HG02571 (cell line): ENCODE measurements around the gene TATDN3.
A peak's percentile ranks its signal among the peaks of the same experiment; 100 is the strongest.
"Not testable (repeated sequence)": the region's sequence is repeated elsewhere in the genome, so short reads cannot be mapped to it uniquely, and the experiment has no call there.

Experiments used
- ATAC-seq: cut with Tn5 transposase; IDR thresholded peaks from one replicate; pipeline ENCODE4 v1.9.1; 2021; ENCODE audit warnings: mild to moderate bottlenecking, moderate library complexity; ENCODE audit not compliant: unreplicated experiment

Gene TATDN3

DNA sequence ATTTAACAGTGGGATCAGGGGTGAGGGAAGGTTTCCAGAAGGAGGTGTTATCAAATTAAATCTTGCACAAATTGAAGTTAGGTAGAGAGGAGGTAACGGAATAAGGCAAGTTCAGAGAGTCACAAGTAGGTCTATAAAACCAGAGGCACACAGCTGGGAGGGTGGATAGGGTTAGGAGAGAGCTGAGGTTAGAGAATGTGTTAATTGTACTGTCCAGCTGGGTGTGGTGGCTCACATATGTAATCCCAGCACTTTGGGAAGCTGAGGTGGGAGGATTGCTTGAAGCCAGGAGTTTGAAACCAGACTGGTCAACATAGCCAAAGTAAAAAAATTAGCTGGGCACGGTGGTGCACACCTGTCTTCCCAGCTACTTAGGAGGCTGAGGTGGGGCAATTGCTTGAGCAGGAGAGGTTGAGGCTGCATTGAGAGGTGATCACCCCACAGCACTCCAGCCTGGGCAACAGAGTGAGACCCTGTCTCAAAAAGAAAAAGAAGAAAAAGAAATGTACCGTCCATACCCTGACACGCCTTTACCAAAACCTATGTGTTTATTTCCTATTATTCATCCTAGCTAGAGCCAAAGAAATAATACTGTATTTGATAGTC, 35.6 kb downstream of the TATDN3 start:
- ATAC-seq = no peak

DNA sequence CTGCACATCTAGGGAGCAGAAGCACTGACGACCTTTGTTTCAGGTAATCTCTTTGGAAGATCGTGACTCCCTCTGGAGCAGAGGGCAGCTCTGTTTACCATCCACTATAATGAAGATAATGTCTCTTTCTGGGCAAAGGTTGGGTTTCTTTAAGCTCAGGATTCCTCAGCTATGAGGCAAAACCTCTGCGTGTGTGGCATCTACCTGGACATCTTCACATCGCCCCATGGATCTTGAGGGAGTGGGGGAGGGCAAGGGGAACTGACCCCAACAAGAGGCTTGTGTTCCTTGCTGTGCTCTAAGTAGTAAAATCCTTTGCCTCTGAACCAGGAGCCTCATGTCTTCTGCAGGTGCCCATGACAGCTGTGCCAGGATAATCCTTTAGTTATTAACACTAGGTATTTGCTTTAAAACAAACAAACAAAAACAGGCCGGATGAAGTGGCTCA, 36.2 kb downstream of the TATDN3 start:
- ATAC-seq = no peak

DNA sequence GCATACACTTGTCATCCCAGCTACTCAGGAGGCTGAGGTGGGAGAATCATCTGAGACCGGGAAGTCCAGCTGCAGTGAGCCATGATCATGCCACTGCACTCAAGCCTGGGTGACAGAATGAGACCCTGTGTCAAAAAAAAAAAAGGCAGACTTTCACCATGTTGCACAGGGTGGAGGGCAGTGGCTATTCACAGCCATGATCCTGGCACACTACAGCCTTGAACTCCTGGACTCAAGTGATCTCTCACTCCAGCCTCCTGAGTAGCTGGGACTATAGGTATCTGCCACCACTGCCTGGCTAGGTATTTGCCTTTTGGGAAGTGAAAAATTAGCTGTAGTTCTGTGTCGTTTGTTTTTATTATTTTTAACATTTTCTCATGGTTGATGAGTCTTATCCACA, 36.7 kb downstream of the TATDN3 start:
- no peak for ATAC-seq

DNA sequence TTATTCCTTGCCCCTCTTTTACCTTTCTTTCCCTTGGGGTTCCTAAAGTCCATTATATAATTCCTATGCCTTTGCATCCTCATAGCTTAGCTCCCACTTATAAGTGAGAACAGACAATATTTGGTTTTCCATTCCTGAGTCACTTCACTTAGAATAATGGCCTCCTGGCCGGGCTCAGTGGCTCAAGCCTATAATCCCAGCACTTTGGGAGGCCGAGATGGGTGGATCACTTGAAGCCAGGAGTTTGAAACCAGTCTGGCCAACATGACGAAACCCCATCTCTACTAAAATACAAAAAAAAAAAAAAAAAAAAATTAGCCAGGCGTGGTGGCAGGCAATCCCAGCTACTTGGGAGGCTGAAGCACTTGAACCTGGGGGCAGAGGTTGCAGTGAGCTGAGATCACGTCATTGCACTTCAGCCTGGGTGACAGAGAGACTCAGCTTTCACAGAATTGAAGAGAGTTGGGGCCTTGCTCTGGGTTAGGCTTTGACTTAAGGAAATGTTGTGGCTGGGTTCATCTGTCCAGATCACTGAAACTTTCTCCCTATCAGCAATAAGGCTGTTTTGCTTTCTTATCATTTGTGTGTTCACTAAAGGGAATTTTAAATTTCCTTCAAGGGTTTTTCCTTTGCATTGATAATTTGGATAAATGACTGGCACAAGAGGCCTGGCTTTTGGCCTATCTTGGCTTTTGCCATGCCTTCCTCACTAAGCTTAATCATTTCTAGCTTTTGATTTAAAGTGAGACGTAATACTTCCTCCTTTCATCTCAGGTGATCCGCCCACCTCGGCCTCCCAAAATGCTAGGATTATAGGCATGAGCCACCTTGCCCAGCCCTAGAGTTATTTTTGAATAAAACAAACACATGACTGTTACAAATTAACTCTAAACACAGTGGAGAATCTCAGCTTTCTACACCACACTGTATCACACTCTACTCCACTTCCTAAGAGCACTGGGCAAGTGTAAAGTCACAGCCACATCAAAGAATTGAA, 41.8 kb downstream of the TATDN3 start:
- peak; percentile 50 for ATAC-seq

DNA sequence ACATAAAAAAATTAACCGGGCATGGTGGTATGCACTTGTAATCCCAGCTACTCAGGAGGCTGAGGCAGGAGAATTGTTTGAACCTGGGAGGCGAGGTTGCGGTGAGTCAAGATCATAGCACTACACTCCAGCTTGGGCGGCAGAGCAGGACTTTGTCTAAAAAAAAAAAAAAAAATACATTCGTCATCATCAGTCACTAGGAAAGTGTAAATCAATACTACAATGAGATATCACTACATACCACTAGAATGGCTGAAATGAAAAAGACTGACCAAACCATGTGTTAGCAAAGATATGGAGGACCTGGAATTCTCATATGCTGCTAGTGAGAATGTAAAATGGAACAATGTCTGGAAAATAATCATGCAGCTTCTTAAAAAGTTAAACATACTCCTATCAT, 46.5 kb downstream of the TATDN3 start:
- ATAC-seq = no peak

DNA sequence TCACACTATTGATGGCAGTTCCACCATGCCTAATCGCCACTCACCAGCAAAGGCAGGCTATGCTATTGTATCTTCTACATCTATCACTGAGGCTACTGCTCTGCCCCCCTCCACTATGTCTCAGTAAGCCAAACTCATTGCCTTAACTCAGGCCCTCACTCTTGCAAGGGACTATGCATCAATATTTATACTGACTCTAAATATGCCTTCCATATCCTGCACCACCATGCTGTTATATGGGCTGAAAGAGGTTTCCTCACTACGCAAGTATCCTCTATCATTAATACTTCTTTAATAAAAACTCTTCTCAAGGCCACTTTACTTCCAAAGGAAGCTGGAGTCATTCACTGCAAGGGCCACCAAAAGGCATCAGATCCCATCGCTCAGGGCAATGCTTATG, 52.8 kb downstream of the TATDN3 start:
- not testable (repeated sequence) for ATAC-seq

DNA sequence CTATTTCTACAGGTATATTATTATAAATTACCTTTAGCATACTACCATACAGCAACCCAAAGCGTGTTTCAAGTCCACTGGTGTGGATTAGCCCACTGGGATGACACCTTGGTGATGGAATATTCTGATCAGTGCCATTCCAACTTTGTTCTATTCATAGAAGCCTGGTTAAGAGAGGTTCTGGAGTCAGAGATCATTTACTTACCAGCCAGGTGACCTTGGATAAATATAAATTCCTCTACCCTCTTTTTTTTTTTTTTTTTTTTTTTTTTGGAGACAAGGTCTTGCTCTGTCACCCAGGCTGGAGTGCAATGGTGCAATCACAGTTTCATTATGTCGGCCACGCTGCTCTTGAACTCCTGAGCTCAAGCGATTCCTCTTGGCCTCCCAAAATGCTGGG, 55.9 kb downstream of the TATDN3 start, which contains the start of gene SPATA45:
SPATA45 (minus strand) TSS at position 101 of the 400 bp plus-strand sequence. CDS start 11,500 bp downstream, outside the sequence.
- no peak for ATAC-seq

DNA sequence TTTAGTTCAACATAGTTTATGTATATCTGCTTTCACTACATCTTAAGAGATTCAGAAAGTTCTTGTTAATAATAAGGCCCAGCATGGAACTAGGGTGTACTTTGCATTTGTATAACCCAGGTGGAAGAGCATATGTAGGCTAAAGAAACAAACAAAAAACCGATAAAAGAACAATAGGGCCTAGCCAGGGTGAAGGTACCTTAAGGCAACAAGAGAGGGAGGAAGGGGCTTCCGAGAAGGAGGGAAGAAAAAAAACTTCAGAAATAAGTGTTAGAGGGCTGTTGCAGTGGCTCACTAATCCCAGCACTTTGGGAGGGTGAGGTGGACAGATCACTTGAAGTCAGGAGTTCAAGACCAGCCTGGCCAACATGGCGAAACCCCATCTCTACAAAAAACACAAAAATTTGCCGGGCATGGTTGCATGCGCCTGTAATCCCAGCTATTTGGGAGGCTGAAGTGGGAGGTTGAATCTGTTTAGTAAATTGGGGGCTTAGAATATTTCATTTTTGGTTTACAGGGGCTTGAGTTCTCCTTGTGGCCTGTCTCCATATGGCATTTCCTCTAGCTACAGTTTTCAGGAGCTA, 60.5 kb downstream of the TATDN3 start:
- no peak for ATAC-seq

DNA sequence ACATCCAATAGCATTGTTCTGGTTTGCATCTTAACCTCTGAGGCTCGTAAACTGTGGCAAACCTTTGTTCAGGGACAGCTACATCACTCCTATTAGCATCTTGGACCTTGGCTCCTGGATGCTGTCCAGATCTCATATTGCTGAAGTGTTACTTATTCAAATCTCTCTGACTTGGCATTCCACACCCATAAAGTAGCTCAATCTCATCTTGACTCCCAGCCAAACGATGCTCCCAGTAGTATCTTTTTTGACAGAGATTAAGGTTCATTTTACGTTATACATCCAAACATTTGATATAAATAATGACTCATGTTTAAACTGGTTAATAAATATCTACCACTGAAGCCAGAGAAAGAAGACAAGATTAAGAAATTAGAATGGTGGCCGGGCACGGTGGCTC, 62.0 kb downstream of the TATDN3 start:
- ATAC-seq = no peak

DNA sequence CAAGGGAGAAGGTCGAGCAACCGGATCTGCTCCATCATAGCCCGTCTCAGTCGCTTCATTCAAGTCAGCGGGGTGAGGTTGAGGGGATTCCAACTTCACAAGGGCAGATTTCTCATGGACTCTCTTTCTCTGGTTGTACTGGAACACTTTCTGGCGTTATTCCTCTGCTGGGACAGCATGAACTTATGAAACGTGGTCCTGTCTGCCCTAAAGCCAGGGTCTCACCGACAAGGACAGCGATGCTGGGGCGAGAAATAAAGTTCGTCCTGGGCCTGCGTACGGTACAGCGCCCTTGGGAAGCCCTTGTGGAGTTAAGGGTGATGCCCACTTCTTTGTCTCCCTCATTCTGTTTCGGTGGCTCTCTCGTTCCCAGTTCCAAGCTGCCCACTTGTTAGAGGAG, 65.1 kb downstream of the TATDN3 start:
- ATAC-seq = no peak

DNA sequence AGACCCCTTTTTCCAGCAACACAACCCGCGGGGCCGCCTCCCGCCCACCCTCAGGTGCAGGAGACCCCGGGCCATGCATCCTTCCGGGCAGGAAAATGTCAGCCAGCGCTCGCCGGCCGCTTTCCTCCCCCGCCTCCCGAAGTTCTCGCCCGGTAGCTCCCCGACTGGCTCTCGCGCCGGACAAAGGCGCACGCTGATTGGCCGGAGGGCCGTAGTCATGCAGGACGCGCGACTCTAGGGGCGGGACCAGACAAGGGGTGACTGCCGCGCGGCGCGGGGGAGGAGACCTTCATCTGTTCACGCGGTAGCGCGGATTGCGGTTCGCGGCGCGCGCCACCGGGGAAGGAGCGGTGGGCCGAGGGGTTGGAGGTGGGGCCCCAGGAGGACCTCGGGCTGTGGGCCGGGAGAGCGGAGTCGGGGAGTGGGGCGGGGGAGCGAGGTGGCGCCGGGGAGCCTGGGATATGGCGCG, 66.3 kb downstream of the TATDN3 start, which contains the start of gene FLVCR1:
FLVCR1 (plus strand) TSS at position 284 of the 469 bp plus-strand sequence; CDS start at position 462, 178 bp downstream.
- ATAC-seq = peak; percentile 96

DNA sequence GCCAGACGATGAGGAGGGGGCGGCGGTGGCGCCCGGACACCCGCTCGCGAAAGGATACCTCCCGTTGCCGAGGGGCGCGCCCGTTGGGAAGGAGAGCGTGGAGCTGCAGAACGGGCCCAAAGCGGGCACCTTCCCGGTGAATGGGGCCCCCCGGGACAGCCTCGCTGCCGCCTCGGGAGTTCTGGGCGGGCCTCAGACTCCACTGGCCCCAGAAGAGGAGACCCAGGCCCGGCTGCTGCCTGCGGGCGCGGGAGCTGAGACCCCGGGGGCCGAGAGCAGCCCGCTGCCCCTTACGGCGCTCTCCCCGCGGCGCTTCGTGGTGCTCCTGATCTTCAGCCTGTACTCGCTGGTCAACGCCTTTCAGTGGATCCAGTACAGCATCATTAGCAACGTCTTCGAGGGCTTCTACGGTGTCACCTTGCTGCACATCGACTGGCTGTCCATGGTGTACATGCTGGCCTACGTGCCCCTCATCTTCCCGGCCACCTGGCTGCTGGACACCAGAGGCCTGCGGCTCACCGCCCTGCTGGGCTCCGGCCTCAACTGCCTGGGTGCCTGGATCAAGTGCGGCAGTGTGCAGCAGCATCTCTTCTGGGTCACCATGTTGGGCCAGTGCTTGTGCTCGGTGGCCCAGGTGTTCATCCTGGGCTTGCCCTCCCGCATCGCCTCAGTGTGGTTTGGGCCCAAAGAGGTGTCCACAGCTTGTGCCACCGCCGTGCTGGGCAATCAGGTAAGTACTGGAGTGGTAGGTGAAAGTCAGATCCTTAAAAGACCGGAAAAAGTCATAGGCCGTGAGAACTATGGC, 67.0 kb downstream of the TATDN3 start:
- peak; percentile 18 for ATAC-seq

DNA sequence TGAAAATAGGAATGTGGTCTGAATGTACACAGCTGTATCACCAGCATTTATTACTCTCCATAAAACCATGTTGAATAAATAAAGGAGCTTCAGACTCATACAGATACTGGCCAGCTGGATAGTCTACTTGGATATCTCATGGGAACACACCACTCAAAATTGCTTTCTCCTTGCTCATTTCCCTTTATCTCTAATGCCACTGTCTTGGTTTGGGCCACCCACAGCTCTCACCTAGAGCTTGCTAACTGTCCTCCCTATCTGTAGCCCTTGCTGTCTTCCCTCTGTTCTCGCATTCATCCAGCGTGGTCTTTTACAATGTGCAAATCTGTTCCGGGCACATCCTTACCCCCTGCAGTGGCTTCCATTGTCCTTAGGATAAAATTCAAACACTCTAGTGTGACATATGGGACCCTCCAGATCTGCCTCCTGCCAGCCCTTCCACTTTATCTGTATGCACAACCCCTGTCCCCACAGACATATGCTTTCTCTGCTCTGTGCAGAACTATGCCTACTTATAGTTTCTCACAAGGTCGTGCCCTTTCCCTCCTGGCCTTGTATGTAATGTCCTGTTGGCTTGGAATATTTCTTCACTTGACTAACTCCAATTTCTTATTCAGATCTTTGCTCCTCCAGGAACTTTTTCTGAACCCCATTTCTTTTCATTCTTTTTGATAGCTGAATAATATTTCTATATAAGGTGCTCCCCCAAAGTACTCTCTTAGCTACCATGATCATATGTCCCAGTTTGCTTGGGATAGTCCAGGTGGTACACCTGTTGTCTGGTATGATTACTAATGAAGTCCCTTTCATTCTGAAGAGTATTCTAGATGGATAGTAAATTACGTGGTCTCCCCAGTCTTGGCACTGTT, 69.3 kb downstream of the TATDN3 start:
- no peak for ATAC-seq

DNA sequence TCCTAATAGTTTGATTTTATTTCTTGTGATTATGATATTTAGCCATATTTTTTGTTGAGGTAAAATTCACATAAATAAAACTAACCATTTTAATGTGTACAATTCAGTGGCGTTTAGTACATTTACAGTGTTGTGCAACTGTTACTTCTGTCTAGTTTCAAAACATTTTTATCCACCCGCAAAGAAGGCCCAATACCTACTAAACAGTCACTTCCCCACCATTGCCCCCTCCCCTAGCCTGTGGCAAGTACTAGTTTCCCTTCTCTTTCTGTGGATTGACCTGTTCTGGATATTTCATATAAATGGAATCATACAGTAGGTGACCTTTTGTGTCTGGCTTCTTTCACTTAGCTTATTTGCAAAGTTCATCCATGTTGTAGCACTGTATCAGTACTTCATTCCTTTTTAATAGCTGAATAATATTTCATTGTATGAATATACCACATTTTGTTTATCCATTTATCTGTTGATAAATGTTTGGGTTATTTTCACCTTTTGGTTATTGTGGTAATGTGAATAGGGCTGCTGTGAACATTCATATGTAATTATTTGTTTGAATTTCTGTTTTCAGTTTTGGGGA, 70.5 kb downstream of the TATDN3 start:
- ATAC-seq = no peak

DNA sequence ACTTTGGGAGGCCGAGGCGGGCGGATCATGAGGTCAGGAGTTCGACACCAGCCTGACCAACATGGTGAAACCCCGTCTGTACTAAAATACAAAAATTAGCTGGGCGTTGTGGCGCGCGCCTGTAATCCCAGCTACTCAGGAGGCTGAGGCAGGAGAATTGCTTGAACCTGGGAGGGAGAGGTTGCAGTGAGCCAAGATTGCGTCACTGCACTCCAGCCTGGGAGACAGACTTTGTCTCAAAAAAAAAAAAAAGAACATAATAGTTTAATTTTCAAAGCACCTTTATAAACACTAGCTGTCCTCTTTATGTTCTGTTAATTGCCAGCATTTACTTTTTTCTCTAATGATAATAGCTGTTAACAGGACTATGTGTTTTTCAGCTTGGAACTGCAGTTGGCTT, 71.7 kb downstream of the TATDN3 start:
- not testable (repeated sequence) for ATAC-seq

DNA sequence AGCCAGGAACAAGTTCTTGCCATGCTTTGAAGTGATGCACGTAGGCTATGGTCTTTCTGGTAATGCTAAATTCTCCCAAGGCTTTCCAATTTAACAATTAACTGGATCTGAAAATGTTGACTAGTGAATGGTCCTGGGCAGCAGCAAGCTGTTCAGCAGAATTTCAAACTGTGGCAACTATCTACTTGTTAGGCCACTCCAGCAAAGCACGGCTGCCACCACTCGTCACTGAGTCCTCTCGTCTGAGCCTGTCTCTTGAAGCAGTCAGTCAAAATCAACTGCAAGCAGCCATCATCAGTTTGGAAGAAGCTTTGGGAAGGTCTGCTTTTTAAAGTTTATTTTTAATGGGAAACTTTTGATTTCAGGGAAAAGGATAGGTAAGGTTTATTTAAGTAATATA, 72.5 kb downstream of the TATDN3 start:
- ATAC-seq = no peak
